IMR-90 (cell line): ENCODE data around the gene GALNT16. TPM values are rescaled to one million over a fixed set of nuclear protein-coding genes. Genes with fewer than 3 reads are reported as not detected.

Source experiments
- ATAC-seq: fragments of 200-7000 bp; cut with Tn5 transposase; 2 replicates; pipeline ENCODE4 v1.9.1; 2020; ENCODE audit warnings: low read depth, mild to moderate bottlenecking, moderate library complexity
- BruUV-seq: library from RNA; stranded (reverse); fragments of 400-500 nt; replicated peaks from 2 replicates; lab custom pipeline; 2021; lab: Mats Ljungman, UMichigan
- CTCF ChIA-PET: fragments of 300-600 bp; formaldehyde crosslinking; extraction: SDS; loops from one replicate; lab custom pipeline; 2021; ENCODE audit warnings: antibody characterized with exemption; lab: Yijun Ruan, JAX
- POLR2A ChIA-PET: fragments of 300-600 bp; sonication (Branson Sonifier 250); formaldehyde crosslinking; loops from one replicate; lab custom pipeline; 2022; ENCODE audit warnings: antibody characterized with exemption; ENCODE audit not compliant: unreplicated experiment; lab: Charles Lee
- DNase-seq: peaks from one replicate; pipeline ENCODE4 v3.0.0; 2013
- H2AFZ ChIP-seq: replicated peaks from 2 replicates; pipeline ENCODE3; 2013; ENCODE audit warnings: low read length, mild to moderate bottlenecking; ENCODE audit not compliant: poor library complexity
- H2AK5ac ChIP-seq: 2 replicates; pipeline ENCODE4 v1.6.1; 2013; ENCODE audit warnings: low read depth, low read length, inconsistent platforms
- H2AK9ac ChIP-seq: replicated peaks from 2 replicates; pipeline ENCODE3; 2013; ENCODE audit warnings: mild to moderate bottlenecking, low read depth, low read length, moderate library complexity; ENCODE audit not compliant: poor library complexity
- H2BK120ac ChIP-seq: 2 replicates; pipeline ENCODE4 v1.6.1; 2013; ENCODE audit warnings: low read depth, low read length, inconsistent platforms
- H2BK15ac ChIP-seq: 3 replicates; pipeline ENCODE4 v1.6.1; 2013; ENCODE audit warnings: low read depth, low read length, inconsistent platforms
- H2BK20ac ChIP-seq: 2 replicates; pipeline ENCODE4 v1.6.1; 2013; ENCODE audit warnings: low read depth, mild to moderate bottlenecking, inconsistent platforms, low read length, moderate library complexity
- H2BK5ac ChIP-seq: 2 replicates; pipeline ENCODE4 v1.6.1; 2013; ENCODE audit warnings: mild to moderate bottlenecking, low read depth, low read length, inconsistent platforms; ENCODE audit not compliant: poor library complexity, severe bottlenecking
- H3K14ac ChIP-seq: replicated peaks from 2 replicates; pipeline ENCODE4 v1.6.1; 2013; ENCODE audit warnings: low read depth, low read length, inconsistent platforms
- H3K18ac ChIP-seq: 2 replicates; pipeline ENCODE4 v1.6.1; 2013; ENCODE audit warnings: low read depth, low read length, control low read depth
- H3K23ac ChIP-seq: 2 replicates; pipeline ENCODE4 v1.6.1; 2013; ENCODE audit warnings: low read depth, low read length, inconsistent platforms
- H3K27ac ChIP-seq: 2 replicates; pipeline ENCODE4 v1.5.1; 2013; ENCODE audit warnings: mild to moderate bottlenecking, control low read depth, low read length; ENCODE audit not compliant: insufficient read depth
- H3K27me3 ChIP-seq: 2 replicates; pipeline ENCODE4 v1.6.1; 2013; ENCODE audit warnings: low read length; ENCODE audit not compliant: control insufficient read depth, insufficient read depth
- H3K36me3 ChIP-seq: 2 replicates; pipeline ENCODE4 v1.6.1; 2013; ENCODE audit warnings: low read length, mixed read lengths; ENCODE audit not compliant: control insufficient read depth, insufficient read depth
- H3K4ac ChIP-seq: 2 replicates; pipeline ENCODE4 v1.6.1; 2013; ENCODE audit warnings: low read depth, low read length, inconsistent platforms
- H3K4me1 ChIP-seq: 2 replicates; pipeline ENCODE4 v1.6.1; 2013; ENCODE audit warnings: low read length, mixed read lengths; ENCODE audit not compliant: control insufficient read depth, insufficient read depth
- H3K4me2 ChIP-seq: 2 replicates; pipeline ENCODE4 v1.6.1; 2013; ENCODE audit warnings: low read depth, mild to moderate bottlenecking, control low read depth, low read length, moderate library complexity
- H3K4me3 ChIP-seq: 2 replicates; pipeline ENCODE4 v1.5.1; 2013; ENCODE audit warnings: low read depth, mild to moderate bottlenecking, control low read depth, low read length, moderate library complexity; ENCODE audit not compliant: insufficient read depth
- H3K56ac ChIP-seq: 2 replicates; pipeline ENCODE4 v1.6.1; 2013; ENCODE audit warnings: low read length, inconsistent platforms; ENCODE audit not compliant: insufficient read depth; ENCODE audit errors: extremely low read depth
- H3K79me1 ChIP-seq, 2 experiments: 2 replicates each; pipeline ENCODE4 v1.6.1; 2013; ENCODE audit warnings: low read length in 2 of 2, inconsistent platforms in 1 of 2, low read depth in 1 of 2
- H3K9ac ChIP-seq: 2 replicates; pipeline ENCODE4 v1.6.1; 2013; ENCODE audit warnings: low read depth, low read length, control low read depth
- H3K9me1 ChIP-seq: 2 replicates; pipeline ENCODE4 v1.6.1; 2013; ENCODE audit warnings: low read length, inconsistent platforms; ENCODE audit not compliant: insufficient read depth
- H3K9me3 ChIP-seq: 2 replicates; pipeline ENCODE4 v1.6.1; 2013; ENCODE audit warnings: low read length; ENCODE audit not compliant: control insufficient read depth, insufficient read depth
- H4K20me1 ChIP-seq: 2 replicates; pipeline ENCODE4 v1.6.1; 2013; ENCODE audit warnings: low read length, inconsistent platforms; ENCODE audit not compliant: insufficient read depth
- H4K5ac ChIP-seq: 2 replicates; pipeline ENCODE4 v1.6.1; 2013; ENCODE audit warnings: mild to moderate bottlenecking, low read depth, low read length, control low read depth
- H4K8ac ChIP-seq, 2 experiments: 2 replicates each; pipeline ENCODE4 v1.6.1; 2013; ENCODE audit warnings: low read depth in 2 of 2, low read length in 2 of 2, control low read depth in 1 of 2, inconsistent platforms in 1 of 2
- H4K91ac ChIP-seq: 2 replicates; pipeline ENCODE4 v1.6.1; 2013; ENCODE audit warnings: low read depth, low read length, inconsistent platforms; ENCODE audit not compliant: insufficient read depth
- CTCF ChIP-seq: conservative IDR thresholded peaks from 2 replicates; pipeline ENCODE4 v1.5.1; 2012; ENCODE audit warnings: mild to moderate bottlenecking, low read depth, low read length, improper control_type of control experiment
- MAFK ChIP-seq: IDR thresholded peaks from 2 replicates; pipeline ENCODE4 v1.6.1; 2012; ENCODE audit warnings: low read depth, low read length, improper control_type of control experiment
- RAD21 ChIP-seq: IDR thresholded peaks from 2 replicates; pipeline ENCODE4 v1.6.1; 2012; ENCODE audit warnings: low read length, improper control_type of control experiment
- RCOR1 ChIP-seq: IDR thresholded peaks from 2 replicates; pipeline ENCODE4 v1.6.1; 2012; ENCODE audit warnings: mild to moderate bottlenecking, low read length, improper control_type of control experiment; ENCODE audit not compliant: insufficient replicate concordance
- WGBS, 2 experiments: methylation state at CpG; one replicate each; pipeline versions ENCODE4 v1.1.5 to v1.1.7; 2013; ENCODE audit warnings: missing lambda C conversion rate in 2 of 2; ENCODE audit not compliant: insufficient read length in 1 of 2; ENCODE audit errors: extremely low coverage in 2 of 2; 5-methylcytosine and 5-hydroxymethylcytosine counted together
- dilution Hi-C: fragments of 300-500 bp; cut with HindIII; formaldehyde crosslinking; loops from one replicate; pipeline ENCODE4 v1.14.3; 2018; ENCODE audit warnings: low sequenced_read_pairs; ENCODE audit not compliant: unreplicated experiment
- in situ Hi-C: fragments of 300-500 bp; cut with MboI; formaldehyde crosslinking; loops from 3 replicates; pipeline ENCODE4 v1.14.3; 2019; ENCODE audit warnings: low sequenced_read_pairs, inconsistent platforms, mixed read lengths
- intact Hi-C: fragments of 100-400 bp; cut with micrococcal nuclease; formaldehyde crosslinking; loops from 2 replicates; pipeline ENCODE4 v1.10.0; 2022
- polyA plus RNA-seq, 3 experiments: library from polyadenylated mRNA; depleted of rRNA; stranded (reverse); fragments of >200 nt; gene quantifications; 2 replicates each; pipeline ENCODE4 v1.2.3, GENCODE V29; 2012; ENCODE audit warnings: low replicate concordance in 1 of 3
- total RNA-seq: library from RNA; depleted of rRNA; stranded (reverse); fragments of >200 nt; gene quantifications from 2 replicates; pipeline ENCODE4 v1.2.3, GENCODE V29; 2012

The GALNT16 gene
- total and polyA plus RNA-seq, 2 of the 4 experiments (the other 2 are of a cell fraction): 0.36 to 1.5 TPM

- CTCF ChIA-PET: interaction anchor here (1.2 kb wide), 1 partner anchor 15 kb away, joined by 4 read pairs; no protein-coding TSS in a partner anchor
- no peak overlapping the region for H2BK15ac ChIP-seq
- no peak overlapping the region for H2AK9ac ChIP-seq
- H2AK5ac ChIP-seq: no peak overlapping the region
- H3K4me2 ChIP-seq: no peak overlapping the region
- no peak overlapping the region for H3K9ac ChIP-seq
- H3K56ac ChIP-seq: no peak overlapping the region
- H3K9me3 ChIP-seq: no peaks in the 10 kb centered on the region
- no peak overlapping the region for H3K27ac ChIP-seq
- no peaks in the 10 kb centered on the region for H3K36me3 ChIP-seq
- DNase-seq (no peak), ATAC-seq (no peak)
- H3K14ac ChIP-seq: no peak overlapping the region
- H3K4me3 ChIP-seq: no peak overlapping the region
- no peaks in the 10 kb centered on the region for H4K20me1 ChIP-seq
- in situ Hi-C loops (no loop called here), dilution Hi-C loops (no loop called here), intact Hi-C loops (no loop called here)
- POLR2A ChIA-PET: interaction anchor here (0.8 kb wide), 1 partner anchor 39 kb away, joined by 3 read pairs; no protein-coding TSS in a partner anchor
- TF ChIP-seq MAFK: no peak
- no peak for TF ChIP-seq RAD21
- TF ChIP-seq RCOR1: no peak
- TF ChIP-seq CTCF: no peak
- no CpG with 5 or more reads among the region's 2 CpGs for WGBS, 2 experiments
- H3K9me1 ChIP-seq: no peaks in the 10 kb centered on the region; the same call in 1 of the 2 replicates
- peaks cover 57% of the 10 kb centered on the region for H3K27me3 ChIP-seq
- H4K8ac ChIP-seq: no peak overlapping the region
- no peak overlapping the region for H3K4ac ChIP-seq
- H2BK120ac ChIP-seq: no peak overlapping the region
- no peak overlapping the region for H3K23ac ChIP-seq
- H3K18ac ChIP-seq: no peak overlapping the region
- H3K4me1 ChIP-seq: no peaks in the 10 kb centered on the region
- no peaks in the 10 kb centered on the region for H3K79me1 ChIP-seq
- H2AFZ ChIP-seq: no peak overlapping the region
- no peak overlapping the region for H4K5ac ChIP-seq
- BruUV-seq: no TSS peak
- H2BK20ac ChIP-seq: no peak overlapping the region
- H2BK5ac ChIP-seq: no peak overlapping the region
- H4K91ac ChIP-seq: no peak overlapping the region
Measured at GRCh38 chr14:69303086-69303485, 43.1 kb downstream of the GALNT16 start.
